ENCODE data around the gene CYCS. TPM values are rescaled to one million over a fixed set of nuclear protein-coding genes. Genes with fewer than 3 reads are reported as not detected.
"Not testable (repeated sequence)": the region's sequence is repeated elsewhere in the genome, so short reads cannot be mapped to it uniquely, and the experiment has no call there.

Gene CYCS
- total RNA-seq, 1 experiment from 2014 or later = 120 TPM

DNA sequence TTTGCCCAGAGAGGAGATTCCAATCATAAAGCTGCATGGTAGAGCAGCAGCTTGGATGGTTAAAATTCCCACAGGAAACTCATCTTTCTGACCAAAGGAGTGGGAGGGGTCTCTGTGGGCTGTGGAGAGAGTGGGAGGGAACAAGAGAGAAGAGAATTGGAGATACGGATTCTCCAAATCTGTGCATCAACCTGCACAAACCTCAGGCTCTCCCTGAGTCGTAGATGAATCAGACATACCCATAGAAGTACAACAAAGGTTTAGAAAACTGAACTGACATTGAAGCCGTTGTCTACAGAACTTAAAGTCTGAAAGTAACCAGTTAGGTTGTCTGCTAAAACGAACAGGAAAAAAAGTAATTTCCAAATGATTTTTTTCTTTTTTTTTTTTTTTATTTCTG lies 41.9 kb downstream of the CYCS start:
- Histone ChIP-seq H3K4me1 (replicated peaks; ENCODE audit: insufficient read depth) (no peaks in the 10 kb centered on the region), H4K20me1 (ENCODE audit: insufficient read depth) (no peaks in the 10 kb centered on the region), H2AFZ (0 out of 2 replicates have a peak overlapping the region, but pooled peaks have one; percentile 17), H3K4me2 (no peak overlapping the region), H3K27me3 (ENCODE audit: insufficient read depth, low read depth) (no peaks in the 10 kb centered on the region), H3K27ac (no peak overlapping the region), H3K9me3 (ENCODE audit: insufficient read depth, low read depth) (no peaks in the 10 kb centered on the region), H3K9me2 (ENCODE audit: insufficient read depth) (no peaks in the 10 kb centered on the region), H3F3A (ENCODE audit: insufficient read depth, low read depth) (peaks cover 3% of the 10 kb centered on the region; the same call in 1 of the 2 replicates), H3K4me3 (no peak overlapping the region), H3K36me3 (ENCODE audit: low read depth) (no peaks in the 10 kb centered on the region), H3K79me2 (ENCODE audit: low read depth) (no peaks in the 10 kb centered on the region)
- DNase-seq = no peak
- BruUV-seq (replicated peaks) = no TSS peak
- ChIA-PET POLR2A (ENCODE audit: unreplicated experiment) (no interaction called here), CTCF (no interaction called here)
- intact Hi-C loops (cut with micrococcal nuclease; ENCODE audit: unreplicated experiment) = no loop called here
- TF ChIP-seq, protein P1, sequence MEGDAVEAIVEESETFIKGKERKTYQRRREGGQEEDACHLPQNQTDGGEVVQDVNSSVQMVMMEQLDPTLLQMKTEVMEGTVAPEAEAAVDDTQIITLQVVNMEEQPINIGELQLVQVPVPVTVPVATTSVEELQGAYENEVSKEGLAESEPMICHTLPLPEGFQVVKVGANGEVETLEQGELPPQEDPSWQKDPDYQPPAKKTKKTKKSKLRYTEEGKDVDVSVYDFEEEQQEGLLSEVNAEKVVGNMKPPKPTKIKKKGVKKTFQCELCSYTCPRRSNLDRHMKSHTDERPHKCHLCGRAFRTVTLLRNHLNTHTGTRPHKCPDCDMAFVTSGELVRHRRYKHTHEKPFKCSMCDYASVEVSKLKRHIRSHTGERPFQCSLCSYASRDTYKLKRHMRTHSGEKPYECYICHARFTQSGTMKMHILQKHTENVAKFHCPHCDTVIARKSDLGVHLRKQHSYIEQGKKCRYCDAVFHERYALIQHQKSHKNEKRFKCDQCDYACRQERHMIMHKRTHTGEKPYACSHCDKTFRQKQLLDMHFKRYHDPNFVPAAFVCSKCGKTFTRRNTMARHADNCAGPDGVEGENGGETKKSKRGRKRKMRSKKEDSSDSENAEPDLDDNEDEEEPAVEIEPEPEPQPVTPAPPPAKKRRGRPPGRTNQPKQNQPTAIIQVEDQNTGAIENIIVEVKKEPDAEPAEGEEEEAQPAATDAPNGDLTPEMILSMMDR (conservative IDR thresholded peaks at IDR 0.05) = no peak
- no peak for TF ChIP-seq EZH2 (IDR thresholded peaks at IDR 0.05; ENCODE audit: low read depth)

DNA sequence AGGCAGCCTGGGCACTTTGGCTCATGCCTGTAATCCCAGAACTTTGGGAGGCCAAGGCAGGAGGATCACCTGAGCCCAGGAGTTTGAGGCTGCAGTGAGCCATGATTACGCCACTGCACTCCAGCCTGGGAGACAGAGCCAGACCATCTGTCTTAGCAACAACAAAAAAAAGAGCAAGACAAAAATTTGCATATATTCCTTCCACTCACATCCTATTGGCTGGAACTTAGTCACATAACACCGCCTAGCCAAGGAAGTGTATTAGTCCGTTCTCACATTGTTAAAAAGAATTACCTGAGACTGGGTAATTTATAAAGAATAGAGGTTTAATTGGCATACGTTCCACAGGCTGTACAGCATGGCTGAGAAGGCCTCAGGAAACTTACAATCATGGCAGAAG lies 43.0 kb downstream of the CYCS start:
- POLR2A ChIA-PET (ENCODE audit: unreplicated experiment); H3K4me2 ChIP-seq; H3K79me2 ChIP-seq (ENCODE audit: low read depth); H3K27me3 ChIP-seq (ENCODE audit: insufficient read depth, low read depth); CTCF ChIA-PET; H3K27ac ChIP-seq; intact Hi-C loops (cut with micrococcal nuclease; ENCODE audit: unreplicated experiment); H3F3A ChIP-seq (ENCODE audit: insufficient read depth, low read depth); H4K20me1 ChIP-seq (ENCODE audit: insufficient read depth); H3K36me3 ChIP-seq (ENCODE audit: low read depth); H2AFZ ChIP-seq; H3K9me3 ChIP-seq (ENCODE audit: insufficient read depth, low read depth); H3K4me3 ChIP-seq; H3K4me1 ChIP-seq (replicated peaks; ENCODE audit: insufficient read depth); DNase-seq; H3K9me2 ChIP-seq (ENCODE audit: insufficient read depth); BruUV-seq (replicated peaks): not testable (repeated sequence)

DNA sequence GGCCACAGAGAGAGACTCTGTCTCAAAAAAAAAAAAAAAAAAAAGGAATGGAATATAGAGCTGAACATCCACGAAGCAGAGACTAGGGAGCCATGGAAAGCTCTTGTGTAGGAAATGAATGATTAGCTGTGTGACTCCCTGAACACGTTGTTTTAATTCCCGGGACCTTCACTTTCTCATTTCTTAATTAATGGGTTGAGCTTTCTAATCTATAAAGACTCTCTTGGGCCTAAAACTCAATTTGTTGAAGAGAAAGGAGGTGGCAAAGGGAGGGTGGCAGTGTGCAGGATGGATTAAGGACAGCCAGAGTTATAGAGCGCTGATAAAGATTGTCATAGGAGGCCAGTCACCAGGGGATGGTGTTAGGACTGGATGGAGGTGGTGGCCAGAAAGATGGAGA lies 48.0 kb downstream of the CYCS start:
- Histone ChIP-seq H3K4me1 (replicated peaks; ENCODE audit: insufficient read depth) (no peaks in the 10 kb centered on the region), H3K9me2 (ENCODE audit: insufficient read depth) (no peaks in the 10 kb centered on the region), H3K27me3 (ENCODE audit: insufficient read depth, low read depth) (no peaks in the 10 kb centered on the region), H3K36me3 (ENCODE audit: low read depth) (no peaks in the 10 kb centered on the region), H3F3A (ENCODE audit: insufficient read depth, low read depth) (no peaks in the 10 kb centered on the region), H4K20me1 (ENCODE audit: insufficient read depth) (no peaks in the 10 kb centered on the region), H2AFZ (no peak overlapping the region), H3K79me2 (ENCODE audit: low read depth) (no peaks in the 10 kb centered on the region), H3K4me3 (no peak overlapping the region), H3K27ac (no peak overlapping the region), H3K4me2 (no peak overlapping the region), H3K9me3 (ENCODE audit: insufficient read depth, low read depth) (no peaks in the 10 kb centered on the region)
- intact Hi-C loops (cut with micrococcal nuclease; ENCODE audit: unreplicated experiment) = no loop called here
- ChIA-PET POLR2A (ENCODE audit: unreplicated experiment) (no interaction called here), CTCF (interaction anchor here (0.7 kb wide), 1 partner anchor 10 kb away, joined by 6 read pairs; no protein-coding TSS in a partner anchor)
- no peak for DNase-seq
- no TSS peak for BruUV-seq (replicated peaks)
- TF ChIP-seq EZH2 (IDR thresholded peaks at IDR 0.05; ENCODE audit: low read depth) = no peak
- TF ChIP-seq, protein P1 (conservative IDR thresholded peaks at IDR 0.05) = no peak

DNA sequence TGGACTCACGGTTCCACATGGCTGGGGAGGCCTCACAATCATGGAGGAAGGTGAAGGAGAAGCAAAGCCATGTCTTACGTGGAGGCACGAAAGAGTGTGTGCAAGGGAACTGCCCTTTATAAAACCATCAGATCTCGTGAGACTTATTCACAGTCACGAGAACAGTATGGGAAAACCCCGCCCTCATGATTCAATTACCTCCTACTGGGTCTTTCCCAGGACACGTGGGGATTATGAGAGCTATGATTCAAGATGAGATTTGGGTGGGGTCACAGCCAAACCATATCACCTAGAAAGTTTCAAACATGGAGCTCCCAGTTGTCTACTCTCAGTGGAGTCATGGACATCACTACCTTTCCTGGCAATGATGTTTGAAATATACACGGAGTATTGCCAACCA lies 49.6 kb downstream of the CYCS start:
- H3K9me3 ChIP-seq (ENCODE audit: insufficient read depth, low read depth) = no peaks in the 10 kb centered on the region
- no peaks in the 10 kb centered on the region for H3K36me3 ChIP-seq (ENCODE audit: low read depth)
- H3K4me2 ChIP-seq = no peak overlapping the region
- TF ChIP-seq, protein P1 (conservative IDR thresholded peaks at IDR 0.05) = no peak
- no peak for TF ChIP-seq EZH2 (IDR thresholded peaks at IDR 0.05; ENCODE audit: low read depth)
- BruUV-seq (replicated peaks) = no TSS peak
- no peak overlapping the region for H2AFZ ChIP-seq
- no peak for DNase-seq
- intact Hi-C loops (cut with micrococcal nuclease; ENCODE audit: unreplicated experiment) = no loop called here
- no peaks in the 10 kb centered on the region for H3K9me2 ChIP-seq (ENCODE audit: insufficient read depth)
- no peaks in the 10 kb centered on the region for H3F3A ChIP-seq (ENCODE audit: insufficient read depth, low read depth)
- H3K27ac ChIP-seq = no peak overlapping the region
- H3K79me2 ChIP-seq (ENCODE audit: low read depth) = no peaks in the 10 kb centered on the region
- POLR2A ChIA-PET (ENCODE audit: unreplicated experiment) = no interaction called here
- no peak overlapping the region for H3K4me3 ChIP-seq
- H3K27me3 ChIP-seq (ENCODE audit: insufficient read depth, low read depth) = no peaks in the 10 kb centered on the region
- CTCF ChIA-PET = no interaction called here
- no peaks in the 10 kb centered on the region for H3K4me1 ChIP-seq (replicated peaks; ENCODE audit: insufficient read depth)
- no peaks in the 10 kb centered on the region for H4K20me1 ChIP-seq (ENCODE audit: insufficient read depth)

All from PC-9 (cell line).